ENCODE measurements around the gene HSPA12B. TPM values are rescaled to one million over a fixed set of nuclear protein-coding genes. Genes with fewer than 3 reads are reported as not detected.

The HSPA12B gene
- polyA plus RNA-seq, 1 of the 3 experiments (the other 2 are of a cell fraction) = 0.46 TPM

- H3K27ac ChIP-seq (ENCODE audit: low read depth in 2 of 2, low read length in 1 of 2) = peak within 1 kb of the TSS; percentile 94 to 95
- POLR2A ChIA-PET = interaction anchor here (0.6 to 2.7 kb wide), 13 partner anchors 10 to 221 kb away, joined by 3 to 18 read pairs (median 5); partner anchors contain the start of genes AP5S1, CDC25B, CENPB and SPEF1
- under 1% methylated on average over 24 of the region's 80 CpGs for WGBS (ENCODE audit: low lambda C conversion rate)
These were observed 35.2 kb downstream of the HSPA12B start, which contains the start of gene ADISSP for GRCh38 chr20:3767427-3768341. ADISSP (minus strand) TSS chr20:3767753; CDS start chr20:3760100, 7,653 bp downstream.

More at GRCh38 chr20:3767427-3768341, 35.2 kb downstream of the HSPA12B start, which contains the start of gene ADISSP:
- no peak for TF ChIP-seq RAD21 (IDR thresholded peaks at IDR 0.05; ENCODE audit: low read length)
- TF ChIP-seq FOSL2 (IDR thresholded peaks at IDR 0.05; ENCODE audit: borderline replicate concordance, low read depth) = no peak
- TF ChIP-seq, protein P1, sequence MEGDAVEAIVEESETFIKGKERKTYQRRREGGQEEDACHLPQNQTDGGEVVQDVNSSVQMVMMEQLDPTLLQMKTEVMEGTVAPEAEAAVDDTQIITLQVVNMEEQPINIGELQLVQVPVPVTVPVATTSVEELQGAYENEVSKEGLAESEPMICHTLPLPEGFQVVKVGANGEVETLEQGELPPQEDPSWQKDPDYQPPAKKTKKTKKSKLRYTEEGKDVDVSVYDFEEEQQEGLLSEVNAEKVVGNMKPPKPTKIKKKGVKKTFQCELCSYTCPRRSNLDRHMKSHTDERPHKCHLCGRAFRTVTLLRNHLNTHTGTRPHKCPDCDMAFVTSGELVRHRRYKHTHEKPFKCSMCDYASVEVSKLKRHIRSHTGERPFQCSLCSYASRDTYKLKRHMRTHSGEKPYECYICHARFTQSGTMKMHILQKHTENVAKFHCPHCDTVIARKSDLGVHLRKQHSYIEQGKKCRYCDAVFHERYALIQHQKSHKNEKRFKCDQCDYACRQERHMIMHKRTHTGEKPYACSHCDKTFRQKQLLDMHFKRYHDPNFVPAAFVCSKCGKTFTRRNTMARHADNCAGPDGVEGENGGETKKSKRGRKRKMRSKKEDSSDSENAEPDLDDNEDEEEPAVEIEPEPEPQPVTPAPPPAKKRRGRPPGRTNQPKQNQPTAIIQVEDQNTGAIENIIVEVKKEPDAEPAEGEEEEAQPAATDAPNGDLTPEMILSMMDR (IDR thresholded peaks at IDR 0.05) = peak; percentile 28
- peak; percentile 42; the same call in 1 of the 2 replicates for TF ChIP-seq SIN3A (IDR thresholded peaks at IDR 0.05; ENCODE audit: borderline replicate concordance, low read depth, low read length)
- TF ChIP-seq RFX5 (IDR thresholded peaks at IDR 0.05; ENCODE audit: low read length) = no peak
- TF ChIP-seq IRF3 (IDR thresholded peaks at IDR 0.05; ENCODE audit: low read depth, low read length) = no peak
- peak; percentile 96 for TF ChIP-seq MXI1 (IDR thresholded peaks at IDR 0.05; ENCODE audit: low read depth, low read length)
- TF ChIP-seq CHD2 (IDR thresholded peaks at IDR 0.05; ENCODE audit: low read length, partially characterized antibody) = peak; percentile 99
- TF ChIP-seq TAF1 (IDR thresholded peaks at IDR 0.05; ENCODE audit: borderline replicate concordance, low read depth, low read length) = peak; percentile 48
- TF ChIP-seq, protein P2, sequence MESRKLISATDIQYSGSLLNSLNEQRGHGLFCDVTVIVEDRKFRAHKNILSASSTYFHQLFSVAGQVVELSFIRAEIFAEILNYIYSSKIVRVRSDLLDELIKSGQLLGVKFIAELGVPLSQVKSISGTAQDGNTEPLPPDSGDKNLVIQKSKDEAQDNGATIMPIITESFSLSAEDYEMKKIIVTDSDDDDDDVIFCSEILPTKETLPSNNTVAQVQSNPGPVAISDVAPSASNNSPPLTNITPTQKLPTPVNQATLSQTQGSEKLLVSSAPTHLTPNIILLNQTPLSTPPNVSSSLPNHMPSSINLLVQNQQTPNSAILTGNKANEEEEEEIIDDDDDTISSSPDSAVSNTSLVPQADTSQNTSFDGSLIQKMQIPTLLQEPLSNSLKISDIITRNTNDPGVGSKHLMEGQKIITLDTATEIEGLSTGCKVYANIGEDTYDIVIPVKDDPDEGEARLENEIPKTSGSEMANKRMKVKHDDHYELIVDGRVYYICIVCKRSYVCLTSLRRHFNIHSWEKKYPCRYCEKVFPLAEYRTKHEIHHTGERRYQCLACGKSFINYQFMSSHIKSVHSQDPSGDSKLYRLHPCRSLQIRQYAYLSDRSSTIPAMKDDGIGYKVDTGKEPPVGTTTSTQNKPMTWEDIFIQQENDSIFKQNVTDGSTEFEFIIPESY (IDR thresholded peaks at IDR 0.05; ENCODE audit: borderline replicate concordance, low read depth) = peak; percentile 95
- TF ChIP-seq MEF2A (IDR thresholded peaks at IDR 0.05; ENCODE audit: borderline replicate concordance, low read depth) = no peak
- TF ChIP-seq FOXJ3 (CRISPR knock-in tag; IDR thresholded peaks at IDR 0.05) = no peak
- TF ChIP-seq RCOR1 (IDR thresholded peaks at IDR 0.05; ENCODE audit: low read length) = no peak
- peak; percentile 72 for TF ChIP-seq ELF1 (IDR thresholded peaks at IDR 0.05)
- TF ChIP-seq, protein P3, sequence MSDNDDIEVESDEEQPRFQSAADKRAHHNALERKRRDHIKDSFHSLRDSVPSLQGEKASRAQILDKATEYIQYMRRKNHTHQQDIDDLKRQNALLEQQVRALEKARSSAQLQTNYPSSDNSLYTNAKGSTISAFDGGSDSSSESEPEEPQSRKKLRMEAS (IDR thresholded peaks at IDR 0.05; ENCODE audit: low read depth) = peak; percentile 88
- peak; percentile 81 for TF ChIP-seq POLR2AphosphoS5 (IDR thresholded peaks at IDR 0.05; ENCODE audit: low read depth, low read length)
- peak; percentile 81 for TF ChIP-seq USF2 (IDR thresholded peaks at IDR 0.05; ENCODE audit: borderline replicate concordance, low read depth, low read length)
- TF ChIP-seq, protein P4, sequence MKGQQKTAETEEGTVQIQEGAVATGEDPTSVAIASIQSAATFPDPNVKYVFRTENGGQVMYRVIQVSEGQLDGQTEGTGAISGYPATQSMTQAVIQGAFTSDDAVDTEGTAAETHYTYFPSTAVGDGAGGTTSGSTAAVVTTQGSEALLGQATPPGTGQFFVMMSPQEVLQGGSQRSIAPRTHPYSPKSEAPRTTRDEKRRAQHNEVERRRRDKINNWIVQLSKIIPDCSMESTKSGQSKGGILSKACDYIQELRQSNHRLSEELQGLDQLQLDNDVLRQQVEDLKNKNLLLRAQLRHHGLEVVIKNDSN (IDR thresholded peaks at IDR 0.05; ENCODE audit: borderline replicate concordance, low read depth) = peak; percentile 94
- no peaks in the 10 kb centered on the region for H3K9me2 ChIP-seq
- peak within 1 kb of the TSS; percentile 83 to 93 for H3K4me3 ChIP-seq (ENCODE audit: low read depth in 2 of 2, low read length in 1 of 2)
- CTCF ChIA-PET = interaction anchor here (0.6 to 13.1 kb wide), 19 partner anchors 9 to 318 kb away, joined by 3 to 151 read pairs (median 9); partner anchors contain the start of genes AP5S1, CENPB and SPEF1
- H4K20me1 ChIP-seq (ENCODE audit: insufficient read depth) = no peaks in the 10 kb centered on the region
- H3K9ac ChIP-seq = peak within 1 kb of the TSS; percentile 97
- H3K4me1 ChIP-seq (ENCODE audit: control insufficient read depth in 1 of 2, insufficient read depth in 2 of 2, low read depth in 1 of 2, low read length in 1 of 2) = peaks cover 9 to 22% of the 10 kb centered on the region in 2 experiments; a peak in 3 of 4 replicates
- peaks cover 11% of the 10 kb centered on the region; the same call in 1 of the 2 replicates for H3K79me2 ChIP-seq (ENCODE audit: insufficient read depth)
- peak within 1 kb of the TSS; percentile 95 for H2AFZ ChIP-seq (ENCODE audit: low read depth)
- H3K9me3 ChIP-seq = no peaks in the 10 kb centered on the region
- H3K27me3 ChIP-seq (ENCODE audit: insufficient read depth) = no peaks in the 10 kb centered on the region
- H3F3A ChIP-seq (replicated peaks; ENCODE audit: insufficient read depth) = peaks cover 17% of the 10 kb centered on the region
- peak; percentile 99 for DNase-seq
- no peaks in the 10 kb centered on the region for H3K36me3 ChIP-seq (replicated peaks in 1 of 2; ENCODE audit: control insufficient read depth in 1 of 2, insufficient read depth in 2 of 2, low read length in 1 of 2)
- peak within 1 kb of the TSS; percentile 97 for H3K4me2 ChIP-seq
